Measurements from ENCODE around the gene MGLL. TPM values are rescaled to one million over a fixed set of nuclear protein-coding genes. Genes with fewer than 3 reads are reported as not detected.
A peak's percentile ranks its signal among the peaks of the same experiment; 100 is the strongest.

The MGLL gene
- total RNA-seq, 3 donors from 2014 or later: 25.8 to 79.5 (median 30.2) TPM

GRCh38 chr3:127822682-127823425, 539 bp upstream of the MGLL start:
- H3K9me3 ChIP-seq: no peaks in the 10 kb centered on the region
- intact Hi-C loops (cut with DNase I; ENCODE audit: low total_unique reads): loop anchor here (5.0 kb wide), 1 partner anchor 131 kb away; no protein-coding TSS in a partner anchor
- H3K27me3 ChIP-seq: no peaks in the 10 kb centered on the region
- H3K27ac ChIP-seq: peak overlapping the region; percentile 83 to 86
- DNase-seq (ENCODE audit: low spot score in 2 of 2): no peak
- peaks cover 0 to 19% of the 10 kb centered on the region in 2 donors for H3K4me1 ChIP-seq
- TF ChIP-seq POLR2A (IDR thresholded peaks at IDR 0.05): no peak
- TF ChIP-seq, protein P1, sequence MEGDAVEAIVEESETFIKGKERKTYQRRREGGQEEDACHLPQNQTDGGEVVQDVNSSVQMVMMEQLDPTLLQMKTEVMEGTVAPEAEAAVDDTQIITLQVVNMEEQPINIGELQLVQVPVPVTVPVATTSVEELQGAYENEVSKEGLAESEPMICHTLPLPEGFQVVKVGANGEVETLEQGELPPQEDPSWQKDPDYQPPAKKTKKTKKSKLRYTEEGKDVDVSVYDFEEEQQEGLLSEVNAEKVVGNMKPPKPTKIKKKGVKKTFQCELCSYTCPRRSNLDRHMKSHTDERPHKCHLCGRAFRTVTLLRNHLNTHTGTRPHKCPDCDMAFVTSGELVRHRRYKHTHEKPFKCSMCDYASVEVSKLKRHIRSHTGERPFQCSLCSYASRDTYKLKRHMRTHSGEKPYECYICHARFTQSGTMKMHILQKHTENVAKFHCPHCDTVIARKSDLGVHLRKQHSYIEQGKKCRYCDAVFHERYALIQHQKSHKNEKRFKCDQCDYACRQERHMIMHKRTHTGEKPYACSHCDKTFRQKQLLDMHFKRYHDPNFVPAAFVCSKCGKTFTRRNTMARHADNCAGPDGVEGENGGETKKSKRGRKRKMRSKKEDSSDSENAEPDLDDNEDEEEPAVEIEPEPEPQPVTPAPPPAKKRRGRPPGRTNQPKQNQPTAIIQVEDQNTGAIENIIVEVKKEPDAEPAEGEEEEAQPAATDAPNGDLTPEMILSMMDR (IDR thresholded peaks at IDR 0.05): peak in 1 of 3 donors; percentile 24
- TF ChIP-seq POLR2AphosphoS5 (IDR thresholded peaks at IDR 0.05): peak in 1 of 3 donors; percentile 15
- no peaks in the 10 kb centered on the region for H3K36me3 ChIP-seq
- peak overlapping the region; percentile 74 to 78 (median 78) for H3K4me3 ChIP-seq

GRCh38 chr3:127821394-127821793, 921 bp downstream of the MGLL start:
- DNase-seq (ENCODE audit: low spot score in 2 of 2): no peak
- Histone ChIP-seq H3K4me1 (peaks cover 7 to 28% of the 10 kb centered on the region in 2 donors), H3K4me3 (peak overlapping the region in 2 of 3 donors; percentile 74 to 78)

DNA sequence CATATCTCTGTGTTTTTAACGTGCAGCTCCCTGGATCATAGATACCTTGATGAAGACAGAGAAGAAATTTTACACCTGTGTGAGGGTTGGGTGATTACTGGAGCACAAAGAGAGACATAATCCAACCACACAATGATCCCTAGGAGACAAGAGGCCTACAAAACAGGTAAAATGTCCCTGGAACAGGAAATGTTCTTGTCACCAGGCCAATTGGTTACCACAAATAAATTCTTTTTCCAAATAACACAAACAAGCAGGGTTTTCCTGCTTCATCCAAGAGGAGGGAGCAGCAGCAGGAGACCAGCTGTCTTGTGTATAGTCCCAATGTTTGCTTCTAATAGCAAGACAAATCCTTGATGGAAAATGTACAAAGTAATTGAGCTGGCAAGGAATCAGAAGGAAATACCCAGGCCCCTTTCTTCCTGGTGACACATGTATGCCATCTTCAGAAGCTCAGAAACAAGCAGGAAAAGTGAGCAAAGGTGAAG, 1.4 kb downstream of the MGLL start:
- Histone ChIP-seq H3K4me1 (peaks cover 7 to 28% of the 10 kb centered on the region in 2 donors), H3K27me3 (no peaks in the 10 kb centered on the region), H3K36me3 (no peaks in the 10 kb centered on the region), H3K27ac (peak overlapping the region; percentile 83 to 86), H3K4me3 (peak overlapping the region; percentile 2 to 74 (median 9)), H3K9me3 (no peaks in the 10 kb centered on the region)
- DNase-seq (ENCODE audit: low spot score in 2 of 2): no peak
- intact Hi-C loops (cut with DNase I; ENCODE audit: low total_unique reads): loop anchor here (5.0 kb wide), 1 partner anchor 129 kb away; no protein-coding TSS in a partner anchor
- TF ChIP-seq POLR2AphosphoS5 (IDR thresholded peaks at IDR 0.05) (no peak), POLR2A (IDR thresholded peaks at IDR 0.05) (no peak)
- TF ChIP-seq, protein P1 (IDR thresholded peaks at IDR 0.05): no peak

More at GRCh38 chr3:127821394-127821793, 921 bp downstream of the MGLL start:
- TF ChIP-seq, protein P1 (IDR thresholded peaks at IDR 0.05): no peak
- no peak for TF ChIP-seq POLR2A (IDR thresholded peaks at IDR 0.05)
- no peak for TF ChIP-seq POLR2AphosphoS5 (IDR thresholded peaks at IDR 0.05)
- H3K36me3 ChIP-seq: no peaks in the 10 kb centered on the region
- H3K9me3 ChIP-seq: no peaks in the 10 kb centered on the region
- intact Hi-C loops (cut with DNase I; ENCODE audit: low total_unique reads): loop anchor here (5.0 kb wide), 1 partner anchor 129 kb away; no protein-coding TSS in a partner anchor
- H3K27ac ChIP-seq: peak overlapping the region; percentile 83 to 86
- H3K27me3 ChIP-seq: no peaks in the 10 kb centered on the region

DNA sequence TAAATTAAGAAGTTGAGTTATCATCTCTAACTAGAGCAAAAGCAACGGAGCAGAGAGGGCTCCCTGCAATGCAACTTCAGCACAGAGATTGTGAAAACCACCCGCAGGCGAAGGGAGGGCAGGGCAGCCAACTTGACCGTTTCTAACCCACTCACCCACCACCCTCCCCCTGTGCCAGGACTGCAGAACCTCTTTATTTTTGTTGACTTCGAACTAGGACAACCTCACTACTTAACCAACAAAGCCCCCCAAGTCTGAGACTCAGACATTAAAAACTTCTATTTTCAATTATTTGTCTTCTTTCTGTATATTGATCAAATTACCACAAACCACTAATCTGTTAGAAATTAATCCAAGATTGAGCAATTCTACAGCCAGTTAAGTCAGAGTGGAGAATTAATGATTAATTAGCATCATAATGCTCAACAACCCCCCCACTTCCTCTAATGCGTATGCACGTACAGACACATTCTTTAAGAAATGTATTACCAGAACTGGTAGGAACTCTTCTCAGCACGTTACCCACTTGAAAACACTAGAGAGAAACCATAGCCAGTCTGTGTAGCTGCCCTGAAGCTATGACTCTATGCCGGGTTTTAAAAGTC, 2.0 kb downstream of the MGLL start:
- intact Hi-C loops (cut with DNase I; ENCODE audit: low total_unique reads): loop anchor here (5.0 kb wide), 1 partner anchor 128 kb away; no protein-coding TSS in a partner anchor
- H3K4me3 ChIP-seq: peak overlapping the region; percentile 2 to 74 (median 9)
- H3K4me1 ChIP-seq: peaks cover 7 to 28% of the 10 kb centered on the region in 2 donors

More for the DNA sequence above, 2.0 kb downstream of the MGLL start:
- Histone ChIP-seq H3K36me3 (no peaks in the 10 kb centered on the region), H3K27me3 (no peaks in the 10 kb centered on the region), H3K9me3 (no peaks in the 10 kb centered on the region), H3K27ac (peak overlapping the region; percentile 83 to 86)
- no peak for DNase-seq (ENCODE audit: low spot score in 2 of 2)
- TF ChIP-seq POLR2AphosphoS5 (IDR thresholded peaks at IDR 0.05) (no peak), POLR2A (IDR thresholded peaks at IDR 0.05) (no peak)
- TF ChIP-seq, protein P1 (IDR thresholded peaks at IDR 0.05): no peak

Measured in breast epithelium (tissue), 4 donors.